Measurements from ENCODE around the gene TTN. TPM values are rescaled to one million over a fixed set of nuclear protein-coding genes. Genes with fewer than 3 reads are reported as not detected.

The TTN gene
- total RNA-seq, 1 experiment from 2014 or later = 0.05 TPM

- TF ChIP-seq RAD21 (IDR thresholded peaks at IDR 0.05; ENCODE audit: low read depth) (0 out of 2 replicates have a peak, but pooled peaks have one; percentile 22), SIN3A (IDR thresholded peaks at IDR 0.05; ENCODE audit: low read depth) (no peak), CTCF (IDR thresholded peaks at IDR 0.05 in 2 of 3, conservative IDR thresholded peaks at IDR 0.05 in 1 of 3; ENCODE audit: borderline replicate concordance in 1 of 3, insufficient read depth in 1 of 3, low read depth in 2 of 3, low read length in 2 of 3) (peak; percentile 30 to 79 (median 73); a peak in 5 of 6 replicates), CBX3 (IDR thresholded peaks at IDR 0.05; ENCODE audit: low read depth) (peak; percentile 64), POLR2A (IDR thresholded peaks at IDR 0.05; ENCODE audit: borderline replicate concordance, extremely low read depth, insufficient read depth, insufficient read length) (no peak), EGR1 (IDR thresholded peaks at IDR 0.05; ENCODE audit: low read depth) (no peak)
- intact Hi-C loops (cut with micrococcal nuclease) = no loop called here
- Histone ChIP-seq H4K20me1 (ENCODE audit: insufficient read depth) (no peaks in the 10 kb centered on the region), H3K4me2 (ENCODE audit: low read length) (no peak overlapping the region), H3K36me3 (ENCODE audit: control insufficient read depth in 1 of 2, insufficient read depth in 2 of 2, low read length in 2 of 2) (no peaks in the 10 kb centered on the region), H3K27me3 (ENCODE audit: insufficient read depth, low read length) (no peaks in the 10 kb centered on the region), H3K27ac (ENCODE audit: low read depth, low read length) (no peak overlapping the region), H3K9ac (ENCODE audit: low read length) (no peak overlapping the region), H3K9me3 (ENCODE audit: control insufficient read depth in 1 of 2, insufficient read depth in 1 of 2, low read depth in 1 of 2, low read length in 2 of 2) (no peaks in the 10 kb centered on the region), H3K4me1 (ENCODE audit: control insufficient read depth in 1 of 2, insufficient read depth in 2 of 2, low read length in 2 of 2) (no peaks in the 10 kb centered on the region), H3K4me3 (replicated peaks in 1 of 2; ENCODE audit: low read depth in 1 of 2, low read length in 2 of 2) (no peak overlapping the region), H3K9me2 (ENCODE audit: insufficient read depth) (no peaks in the 10 kb centered on the region), H2AFZ (ENCODE audit: low read depth, low read length, poor library complexity, severe bottlenecking) (peak overlapping the region; percentile 84), H3K79me2 (ENCODE audit: insufficient read depth, low read length) (no peaks in the 10 kb centered on the region)
- CTCF ChIA-PET = interaction anchor here (1.1 kb wide), 1 partner anchor 8 kb away, joined by 5 read pairs; no protein-coding TSS in a partner anchor
- peak; percentile 39 for DNase-seq (ENCODE audit: low read depth, low spot score)
- no TSS peak for BruUV-seq (replicated peaks)
- ATAC-seq = peak; percentile 89
- RAD21 ChIA-PET (ENCODE audit: low non-redundant PET in 1 of 2, low total read pairs in 2 of 2, uncharacterized antibody in 2 of 2, unreplicated experiment in 2 of 2) = no interaction called here
- POLR2A ChIA-PET = no interaction called here
Measured at GRCh38 chr2:178804791-178805190, 2.4 kb downstream of the TTN start.

- POLR2A ChIA-PET = no interaction called here
- Histone ChIP-seq H3K9me2 (ENCODE audit: insufficient read depth) (no peaks in the 10 kb centered on the region), H3K4me1 (ENCODE audit: control insufficient read depth in 1 of 2, insufficient read depth in 2 of 2, low read length in 2 of 2) (no peaks in the 10 kb centered on the region), H4K20me1 (ENCODE audit: insufficient read depth) (no peaks in the 10 kb centered on the region), H3K9ac (ENCODE audit: low read length) (no peak overlapping the region), H3K4me3 (replicated peaks in 1 of 2; ENCODE audit: low read depth in 1 of 2, low read length in 2 of 2) (no peak overlapping the region), H3K27ac (ENCODE audit: low read depth, low read length) (no peak overlapping the region), H3K4me2 (ENCODE audit: low read length) (no peak overlapping the region), H3K27me3 (ENCODE audit: insufficient read depth, low read length) (no peaks in the 10 kb centered on the region), H3K79me2 (ENCODE audit: insufficient read depth, low read length) (no peaks in the 10 kb centered on the region), H3K9me3 (ENCODE audit: control insufficient read depth in 1 of 2, insufficient read depth in 1 of 2, low read depth in 1 of 2, low read length in 2 of 2) (no peaks in the 10 kb centered on the region), H2AFZ (ENCODE audit: low read depth, low read length, poor library complexity, severe bottlenecking) (no peak overlapping the region), H3K36me3 (ENCODE audit: control insufficient read depth in 1 of 2, insufficient read depth in 2 of 2, low read length in 2 of 2) (no peaks in the 10 kb centered on the region)
- no peak for ATAC-seq
- DNase-seq (ENCODE audit: low read depth, low spot score) = no peak
- intact Hi-C loops (cut with micrococcal nuclease) = no loop called here
- no TSS peak for BruUV-seq (replicated peaks)
- TF ChIP-seq REST (IDR thresholded peaks at IDR 0.05; ENCODE audit: low read depth) (no peak), CEBPB (IDR thresholded peaks at IDR 0.05; ENCODE audit: low read depth) (no peak), ZFX (IDR thresholded peaks at IDR 0.05) (no peak), SP1 (IDR thresholded peaks at IDR 0.05; ENCODE audit: low read depth) (no peak), ZBTB33 (IDR thresholded peaks at IDR 0.05; ENCODE audit: extremely low read depth, insufficient replicate concordance, low read length) (no peak), CBX3 (IDR thresholded peaks at IDR 0.05; ENCODE audit: low read depth) (no peak)
- CTCF ChIA-PET = interaction anchor here (0.9 to 1.5 kb wide), 3 partner anchors 11 to 329 kb away, joined by 3 to 5 read pairs (median 4); no protein-coding TSS in a partner anchor
- RAD21 ChIA-PET (ENCODE audit: low non-redundant PET in 1 of 2, low total read pairs in 2 of 2, uncharacterized antibody in 2 of 2, unreplicated experiment in 2 of 2) = no interaction called here
Measured at GRCh38 chr2:178800510-178800909, 6.7 kb downstream of the TTN start.

Data from HCT116 (cell line).